Breast epithelium (tissue), 4 donors: ENCODE measurements around the gene PROK1. TPM values are rescaled to one million over a fixed set of nuclear protein-coding genes. Genes with fewer than 3 reads are reported as not detected.

Experiments used
- DNase-seq, 2 donors: peaks; one replicate each; pipeline ENCODE4 v3.0.0-alpha.2; 2019; ENCODE audit warnings: low spot score in 2 of 2
- H3K27ac ChIP-seq, 2 donors: fragments of 200-600 bp; sonication (generic) in 1 of 2; one replicate each; pipeline ENCODE4 v1.5.1; 2016 to 2019; ENCODE audit warnings: mild to moderate bottlenecking in 1 of 2
- H3K27me3 ChIP-seq, 2 donors: fragments of 200-600 bp; sonication (generic) in 1 of 2; one replicate each; pipeline versions ENCODE4 v1.5.1 to v1.6.0; 2017 to 2019; ENCODE audit warnings: control low read depth in 1 of 2, mild to moderate bottlenecking in 1 of 2
- H3K36me3 ChIP-seq: fragments of 200-600 bp; one replicate; pipeline ENCODE4 v1.5.1; 2019
- H3K4me1 ChIP-seq, 2 donors: fragments of 200-600 bp; sonication (generic); one replicate each; pipeline ENCODE4 v1.5.1; 2016 to 2019; ENCODE audit warnings: control low read depth in 1 of 2
- H3K4me3 ChIP-seq, 3 donors: fragments of 200-600 bp; sonication (generic); 1 replicate in 2 of 3; 2 replicates in 1 of 3; pipeline ENCODE4 v1.5.1; 2016 to 2019; ENCODE audit warnings: mild to moderate bottlenecking in 3 of 3, moderate library complexity in 2 of 3
- H3K9me3 ChIP-seq, 2 donors: fragments of 200-600 bp; sonication (generic) in 1 of 2; one replicate each; pipeline ENCODE4 v1.5.1; 2016 to 2019; ENCODE audit warnings: control low read depth in 1 of 2
- CTCF ChIP-seq, 3 donors: fragments of 450-650 bp; IDR thresholded peaks; one replicate each; pipeline ENCODE4 v1.5.1; 2016 to 2017; ENCODE audit warnings: antibody characterized with exemption in 3 of 3, mild to moderate bottlenecking in 3 of 3, moderate library complexity in 3 of 3
- POLR2A ChIP-seq: fragments of 450-650 bp; IDR thresholded peaks from one replicate; pipeline ENCODE4 v1.6.1; 2016; ENCODE audit warnings: antibody characterized with exemption, mild to moderate bottlenecking, moderate library complexity
- POLR2AphosphoS5 ChIP-seq, 3 donors: sonication (generic); formaldehyde crosslinking; IDR thresholded peaks; one replicate each; pipeline ENCODE4 v1.6.1; 2017; ENCODE audit warnings: antibody characterized with exemption in 3 of 3
- intact Hi-C: fragments of 100-400 bp; cut with DNase I; formaldehyde crosslinking; loops from one replicate; pipeline ENCODE4 v1.15.1; 2023; ENCODE audit warnings: low total_unique reads
- total RNA-seq, 3 donors: library from RNA; depleted of rRNA; stranded (reverse); fragments of >200 nt; gene quantifications; one replicate each; pipeline ENCODE4 v1.1.0, GENCODE V29; 2016

The PROK1 gene
- total RNA-seq, 3 donors from 2014 or later: 0.66 to 42.9 (median 0.73) TPM

GRCh38 chr1:110418729-110419128, 32.2 kb upstream of the PROK1 start:
- no peak for DNase-seq
- no peaks in the 10 kb centered on the region for H3K9me3 ChIP-seq
- H3K27ac ChIP-seq: no peak overlapping the region
- H3K4me1 ChIP-seq: no peaks in the 10 kb centered on the region
- H3K27me3 ChIP-seq: no peaks in the 10 kb centered on the region
- intact Hi-C loops: loop anchor here (5.0 kb wide), 1 partner anchor 616 kb away; no protein-coding TSS in a partner anchor
- TF ChIP-seq POLR2AphosphoS5 (IDR thresholded peaks at IDR 0.05): no peak
- no peak for TF ChIP-seq CTCF (IDR thresholded peaks at IDR 0.05)
- no peak for TF ChIP-seq POLR2A
- no peak overlapping the region for H3K4me3 ChIP-seq
- H3K36me3 ChIP-seq: no peaks in the 10 kb centered on the region

- no peak for TF ChIP-seq POLR2AphosphoS5 (IDR thresholded peaks at IDR 0.05)
- no peak for TF ChIP-seq POLR2A
- TF ChIP-seq CTCF (IDR thresholded peaks at IDR 0.05): no peak
- Histone ChIP-seq H3K4me3 (no peak overlapping the region), H3K27me3 (no peaks in the 10 kb centered on the region), H3K36me3 (no peaks in the 10 kb centered on the region), H3K27ac (no peak overlapping the region), H3K9me3 (no peaks in the 10 kb centered on the region), H3K4me1 (no peaks in the 10 kb centered on the region)
- DNase-seq: no peak
- intact Hi-C loops: no loop called here
Measured at GRCh38 chr1:110420023-110420662, 30.8 kb upstream of the PROK1 start.

GRCh38 chr1:110420874-110421793, 29.8 kb upstream of the PROK1 start:
- H3K27ac ChIP-seq: no peak overlapping the region
- DNase-seq: no peak

GRCh38 chr1:110424699-110425611, 26.0 kb upstream of the PROK1 start:
- no peak for DNase-seq
- intact Hi-C loops: no loop called here
- Histone ChIP-seq H3K4me3 (no peak overlapping the region), H3K9me3 (no peaks in the 10 kb centered on the region), H3K4me1 (no peaks in the 10 kb centered on the region), H3K36me3 (no peaks in the 10 kb centered on the region), H3K27ac (peak overlapping the region in 1 of 2 donors; percentile 48), H3K27me3 (no peaks in the 10 kb centered on the region)
- no peak for TF ChIP-seq POLR2A
- no peak for TF ChIP-seq POLR2AphosphoS5 (IDR thresholded peaks at IDR 0.05)
- TF ChIP-seq CTCF (IDR thresholded peaks at IDR 0.05): no peak

More at GRCh38 chr1:110420874-110421793, 29.8 kb upstream of the PROK1 start:
- H3K9me3 ChIP-seq: no peaks in the 10 kb centered on the region
- intact Hi-C loops: no loop called here
- no peaks in the 10 kb centered on the region for H3K4me1 ChIP-seq
- TF ChIP-seq POLR2AphosphoS5 (IDR thresholded peaks at IDR 0.05) (no peak), POLR2A (no peak), CTCF (IDR thresholded peaks at IDR 0.05) (no peak)
- H3K36me3 ChIP-seq: no peaks in the 10 kb centered on the region
- no peaks in the 10 kb centered on the region for H3K27me3 ChIP-seq
- no peak overlapping the region for H3K4me3 ChIP-seq
